Activated effector memory CD4-positive, alpha-beta T cell treated with Interleukin-2 at 50 U/mL for 16 hours (primary cell): ENCODE results near the gene TGFA.

Source experiments
- DNase-seq: peaks from one replicate; pipeline ENCODE4 v3.0.0-alpha.2; 2020

TGFA gene

DNA sequence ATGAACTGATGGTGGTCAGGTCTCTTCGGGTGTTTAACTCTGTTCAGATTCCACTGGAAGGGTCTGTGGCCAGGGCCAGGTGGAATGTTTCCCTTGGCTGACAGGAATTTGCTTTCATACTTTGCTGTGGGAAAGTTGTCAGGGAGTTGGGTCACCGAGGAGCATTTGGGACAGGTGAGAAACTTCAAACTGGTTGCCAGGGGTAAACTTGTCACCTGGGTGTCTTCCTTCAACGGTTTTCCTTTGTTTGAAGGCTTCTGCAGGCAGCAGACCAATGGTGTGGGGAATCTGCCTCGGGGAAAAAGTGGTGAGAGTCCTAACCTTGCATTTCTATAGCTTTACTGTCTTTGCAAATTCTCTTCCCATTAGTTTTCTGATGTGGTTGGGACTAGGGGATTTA is 92.2 kb downstream of the TGFA start:
- no peak for DNase-seq

DNA sequence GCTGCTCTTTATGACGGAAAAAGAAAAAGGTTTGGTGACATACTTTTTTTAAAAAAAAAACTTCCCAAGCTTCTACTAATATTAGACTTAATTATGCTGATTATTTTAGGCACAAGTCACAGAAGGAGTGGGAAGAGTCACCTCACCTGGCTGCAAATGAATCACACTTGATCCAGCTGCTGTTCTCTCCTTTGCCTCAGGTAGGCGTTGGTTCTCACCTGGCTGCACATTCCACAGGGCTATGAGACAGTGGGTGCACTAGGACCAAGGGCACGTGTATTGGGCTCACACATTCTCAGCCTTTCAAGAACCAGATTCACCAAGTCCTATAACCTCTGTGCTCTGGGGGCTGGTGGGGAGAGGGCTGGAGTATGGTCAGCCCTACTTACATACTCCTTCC is 93.3 kb downstream of the TGFA start:
- no peak for DNase-seq

DNA sequence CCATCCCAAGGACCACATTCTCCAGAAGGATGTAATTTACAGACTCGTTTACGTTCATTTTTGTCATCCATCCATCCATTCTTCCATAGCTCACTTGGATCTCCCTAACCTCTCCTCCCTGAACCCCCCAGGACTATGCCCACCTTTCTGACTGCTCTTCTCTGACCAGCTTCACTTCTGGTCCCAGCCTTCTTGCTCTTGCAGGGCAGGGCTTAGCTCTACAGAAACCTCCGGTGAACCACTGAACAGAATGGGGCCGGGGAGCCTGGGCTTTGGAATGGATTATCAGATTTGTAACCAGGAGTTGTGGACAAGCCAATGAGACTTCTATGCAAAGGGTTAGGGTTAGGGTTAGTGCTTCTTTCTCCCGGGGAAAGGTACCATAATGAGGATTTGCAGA is 95.0 kb downstream of the TGFA start:
- DNase-seq, result no peak

DNA sequence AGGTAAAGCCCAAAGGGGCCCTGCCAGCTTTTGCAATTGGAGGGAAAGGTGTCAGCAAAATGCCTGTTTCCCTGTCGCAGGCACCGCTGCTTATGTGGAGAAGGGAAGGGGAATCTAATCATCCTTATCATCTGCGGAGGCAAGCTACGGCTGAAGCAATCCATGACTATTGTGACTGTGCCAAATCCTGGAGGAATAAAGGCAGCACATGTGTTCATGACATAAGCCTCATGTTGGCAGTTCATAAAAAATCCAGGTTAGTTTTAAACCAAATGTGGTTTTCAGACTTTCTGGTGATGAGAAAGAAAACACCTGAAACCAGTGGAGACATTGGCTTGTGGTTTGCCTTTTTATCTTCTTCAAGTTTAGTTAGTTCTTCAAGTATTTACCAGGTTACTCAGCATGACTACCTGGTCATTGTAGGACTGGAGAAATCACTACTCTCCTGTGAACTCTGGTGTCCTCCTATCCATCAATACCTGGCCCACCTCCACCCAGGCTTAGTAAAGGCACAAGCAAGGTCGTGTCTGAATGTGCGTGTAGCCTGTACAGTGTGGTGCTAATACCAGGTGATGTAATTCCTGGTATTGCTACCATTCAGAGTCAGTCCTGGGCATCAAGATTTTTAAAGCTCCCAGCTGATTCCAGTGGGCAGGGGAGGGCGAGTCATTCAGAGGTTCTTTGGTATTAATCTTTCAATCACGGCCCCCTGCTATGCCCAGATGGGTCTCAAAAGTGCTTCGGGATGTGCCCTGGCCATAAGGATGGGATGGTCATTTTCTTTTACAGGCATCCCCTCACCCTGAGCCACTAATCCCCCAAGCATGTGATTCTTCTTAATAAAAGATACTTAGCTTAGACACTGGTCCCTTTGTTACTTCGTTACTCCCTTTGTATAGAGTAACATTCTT is 96.8 kb downstream of the TGFA start:
- no peak for DNase-seq

DNA sequence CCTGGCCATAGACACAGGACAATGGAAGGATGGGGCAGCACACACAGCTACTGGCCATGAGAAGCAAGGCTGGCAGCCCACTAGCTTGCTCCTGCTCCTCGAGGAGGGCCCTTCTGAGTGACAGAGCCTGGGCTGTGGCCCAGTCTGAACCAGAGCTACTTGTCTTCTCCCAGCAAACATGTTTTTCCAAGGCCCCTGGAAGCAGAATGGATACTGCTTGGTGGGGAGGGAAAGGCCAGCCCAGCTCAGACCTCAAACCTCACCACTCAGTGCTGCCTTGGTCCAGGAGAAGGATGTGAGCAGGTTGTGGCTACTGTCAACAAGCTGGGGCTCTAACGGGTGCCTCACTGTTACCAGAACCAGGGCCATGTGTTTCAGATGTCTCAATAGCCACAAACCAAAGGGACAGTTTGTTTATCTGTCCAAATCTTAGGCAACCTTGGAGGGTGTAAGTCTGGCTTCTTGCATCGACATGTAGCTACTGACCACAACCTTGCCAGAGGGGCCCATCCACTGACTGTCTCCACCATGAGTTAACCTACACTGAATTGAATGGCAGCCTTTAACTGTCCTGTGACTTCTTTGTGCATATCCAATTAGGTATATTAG is 98.6 kb downstream of the TGFA start:
- DNase-seq, result no peak

DNA sequence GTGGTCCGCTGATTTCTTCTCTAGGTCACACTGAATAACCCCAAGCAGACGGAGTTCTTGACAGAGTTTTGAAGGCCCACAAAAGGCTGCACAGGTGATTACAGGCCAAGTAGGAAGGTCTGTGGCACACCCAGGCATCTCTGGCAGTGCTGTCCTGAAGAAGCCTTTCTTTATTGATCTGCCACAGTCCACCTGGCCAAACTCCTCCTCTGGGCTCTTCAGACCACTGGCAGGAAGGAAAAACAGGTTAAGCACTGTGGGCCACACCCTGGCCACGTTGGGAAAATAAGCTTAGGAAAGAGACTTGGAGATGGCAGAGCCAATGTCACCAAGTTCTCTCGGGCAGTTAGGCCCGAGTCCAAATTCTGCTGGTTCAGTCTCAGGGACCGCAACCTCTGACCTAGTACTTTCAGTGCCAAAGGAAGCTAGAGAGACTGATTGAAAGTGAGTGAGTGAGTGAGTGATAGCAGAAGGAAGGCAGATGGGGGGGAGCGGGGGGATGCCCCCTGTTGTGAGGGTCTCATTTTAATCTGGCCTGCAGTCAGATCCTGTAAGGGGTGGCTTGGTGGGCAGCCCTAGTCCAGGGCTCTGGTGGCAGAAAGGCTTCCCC is 102.9 kb downstream of the TGFA start:
- DNase-seq, result no peak

DNA sequence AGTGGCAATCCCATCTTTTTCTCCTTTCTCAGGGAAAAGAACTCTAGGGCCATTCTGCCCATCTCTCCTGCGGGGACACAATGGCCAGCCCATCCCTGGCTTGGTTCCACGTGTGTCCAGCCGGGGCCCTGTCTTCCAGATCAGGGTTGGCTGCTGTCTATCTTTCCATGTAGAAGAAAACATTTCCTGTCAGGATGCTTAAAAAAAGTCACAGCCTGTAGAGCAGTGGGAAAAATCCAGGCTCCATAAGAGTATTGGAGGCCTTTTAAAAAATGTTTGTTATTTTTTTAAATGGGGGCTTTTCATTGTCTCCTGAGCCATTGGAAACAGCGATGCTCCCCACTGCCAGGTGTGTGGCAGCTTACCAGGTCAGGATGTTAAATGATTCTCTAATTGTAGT is 105.6 kb downstream of the TGFA start:
- no peak for DNase-seq

DNA sequence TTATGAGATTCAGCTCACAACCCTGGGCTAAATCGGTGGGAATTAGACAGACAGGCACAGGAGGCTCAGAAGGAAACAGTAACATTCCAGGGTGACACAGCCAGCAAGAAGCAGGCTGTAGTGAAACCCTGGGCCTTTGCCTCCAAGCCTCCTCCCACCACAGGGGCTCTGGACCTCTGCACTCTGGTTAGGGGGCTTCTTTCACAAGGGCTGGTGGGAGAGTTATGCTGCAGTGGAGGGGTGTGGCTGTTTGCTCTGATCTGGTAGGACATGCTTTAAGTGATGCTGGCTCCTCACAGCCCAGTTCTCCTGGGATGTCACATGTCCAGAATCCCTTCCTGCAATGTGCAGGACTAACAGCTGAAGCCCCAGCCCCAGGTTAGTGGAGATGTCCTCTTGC is 109.9 kb downstream of the TGFA start:
- no peak for DNase-seq

DNA sequence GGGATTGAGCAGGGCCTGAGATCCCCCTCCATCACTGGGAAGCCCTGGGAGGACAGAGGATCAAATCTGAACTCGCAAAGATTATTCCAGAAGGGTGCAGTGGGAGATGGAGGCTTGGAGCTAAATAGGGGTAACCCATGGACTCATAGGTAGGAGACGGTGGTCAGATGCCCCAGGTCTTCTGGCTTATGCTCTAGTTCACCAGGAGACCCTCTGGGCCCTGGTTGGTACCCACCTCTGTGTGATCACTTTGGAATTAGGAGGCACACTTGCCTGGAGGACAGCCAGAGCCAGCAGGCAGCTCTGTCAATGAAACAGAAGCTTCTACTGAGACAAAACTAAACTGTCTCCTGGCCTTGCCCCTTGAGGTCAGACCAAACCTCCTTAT is 110.6 kb downstream of the TGFA start:
- DNase-seq, result no peak

DNA sequence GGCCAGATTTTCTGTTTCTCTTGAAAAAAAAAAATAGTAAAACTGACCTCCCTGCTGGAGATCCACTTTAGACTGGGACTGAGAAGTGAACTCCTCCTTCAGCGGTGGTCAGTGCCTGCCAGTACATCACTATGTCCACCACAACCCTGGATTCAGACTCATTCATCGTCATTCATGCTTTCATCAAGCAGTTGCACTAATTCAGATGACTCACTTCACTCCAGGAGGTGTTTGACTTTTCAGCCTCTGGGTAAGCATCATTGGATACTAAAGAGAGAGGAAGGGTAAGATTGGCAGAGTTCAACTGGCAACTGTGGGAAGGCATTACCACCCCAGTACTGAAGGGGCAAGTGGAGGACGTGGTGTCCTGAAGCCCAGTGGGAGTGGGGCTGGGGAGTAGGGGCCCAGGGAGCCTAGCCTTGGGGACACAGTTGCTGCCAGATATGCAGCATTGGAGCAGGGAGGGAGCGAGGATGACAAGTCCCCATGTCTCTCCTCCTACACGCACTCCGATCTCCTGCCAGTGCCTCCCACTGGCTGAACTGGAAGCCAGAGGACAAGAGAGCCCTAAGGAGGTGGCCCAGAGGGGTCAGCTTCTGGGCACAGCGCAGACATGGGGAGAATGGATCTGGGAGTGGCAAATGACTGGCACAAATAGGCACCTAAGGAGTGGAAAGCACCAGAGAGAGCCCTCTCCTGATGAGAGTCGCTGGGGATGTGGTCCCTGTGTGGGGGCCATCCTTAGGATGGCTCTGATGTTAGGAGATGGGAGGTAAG is 111.1 kb downstream of the TGFA start:
- DNase-seq, result no peak

DNA sequence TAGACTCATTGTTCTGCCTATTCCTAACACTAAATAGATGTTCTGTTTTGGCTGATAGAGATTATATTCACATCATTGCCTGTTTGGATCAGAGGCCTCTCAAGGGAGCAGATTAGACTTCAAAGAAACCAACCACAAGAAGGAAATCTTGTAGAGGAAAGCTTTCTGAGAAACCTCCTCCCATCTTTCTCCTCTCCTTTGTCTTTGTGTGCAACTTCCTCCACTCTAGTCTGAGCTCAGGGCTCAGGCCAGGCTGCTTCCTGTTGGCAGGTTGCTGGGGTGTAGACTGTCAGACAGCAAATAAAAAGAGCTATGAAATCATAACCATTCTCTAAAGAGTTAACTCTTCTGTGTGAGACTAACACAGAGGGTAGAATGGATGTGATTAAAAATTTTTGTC is 113.0 kb downstream of the TGFA start:
- peak; percentile 21 for DNase-seq

DNA sequence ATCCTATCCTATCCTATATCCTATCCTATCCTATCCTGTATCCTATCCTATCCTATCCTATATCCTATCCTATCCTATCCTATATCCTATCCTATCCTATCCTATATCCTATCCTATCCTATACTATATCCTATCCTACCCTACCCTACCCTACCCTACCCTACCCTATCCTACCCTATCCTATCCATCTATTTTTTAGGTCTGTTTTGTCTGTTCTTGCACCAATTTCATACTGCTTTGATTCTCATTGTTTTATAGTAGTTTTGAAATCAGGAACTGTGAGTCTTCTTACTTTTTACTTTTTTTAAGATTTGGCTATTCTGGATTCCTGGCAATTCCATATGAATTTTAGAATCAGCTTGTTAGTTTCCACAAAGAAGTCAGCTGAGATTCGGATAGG is 118.5 kb downstream of the TGFA start:
- DNase-seq, result no peak

DNA sequence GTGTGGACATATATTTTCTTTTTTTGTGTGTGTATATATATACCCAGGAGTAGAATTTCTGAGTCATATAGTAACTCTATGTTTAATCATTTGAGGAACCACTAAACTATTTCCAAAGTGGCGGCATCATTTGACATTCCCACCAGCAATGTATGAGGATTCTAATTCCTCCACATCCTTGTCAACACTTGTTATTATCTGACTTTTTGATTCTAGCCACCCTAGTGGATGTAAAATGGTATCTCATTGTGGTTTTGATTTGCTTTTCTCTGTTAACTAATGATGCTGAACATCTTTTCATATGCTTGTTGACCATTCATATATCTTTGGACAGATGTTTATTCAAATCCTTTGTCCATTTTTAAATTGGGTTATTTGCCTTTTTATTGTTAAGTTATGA is 120.3 kb downstream of the TGFA start:
- DNase-seq, result no peak

DNA sequence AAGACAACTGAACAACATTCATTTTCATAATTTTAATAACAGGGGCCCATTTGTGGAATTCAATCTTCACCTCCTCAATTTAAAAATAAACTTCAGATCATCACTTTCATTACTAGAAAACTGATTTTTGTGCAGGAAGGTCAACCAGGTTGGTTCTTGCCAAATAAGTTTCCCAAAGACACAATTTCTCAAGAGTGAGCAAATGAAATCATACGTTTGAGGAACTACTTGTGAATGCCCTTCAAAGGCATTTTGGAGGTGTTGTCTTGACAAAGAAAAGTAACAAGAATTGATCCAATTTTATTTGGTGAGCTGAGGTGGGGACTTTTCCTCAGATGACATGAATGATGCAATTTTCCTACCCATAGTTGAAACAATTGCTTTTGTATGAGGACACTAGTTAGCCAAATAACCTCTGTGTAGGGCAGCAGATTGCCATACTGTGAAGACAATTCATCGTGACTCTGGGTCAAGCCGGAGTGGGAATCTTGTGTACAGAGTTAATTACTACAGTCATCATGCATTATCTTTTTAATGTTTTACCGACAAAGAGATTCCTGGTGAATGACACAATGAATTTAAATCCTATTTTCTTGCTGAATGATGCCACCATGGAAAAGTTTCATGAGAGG is 121.8 kb downstream of the TGFA start:
- DNase-seq, result no peak

DNA sequence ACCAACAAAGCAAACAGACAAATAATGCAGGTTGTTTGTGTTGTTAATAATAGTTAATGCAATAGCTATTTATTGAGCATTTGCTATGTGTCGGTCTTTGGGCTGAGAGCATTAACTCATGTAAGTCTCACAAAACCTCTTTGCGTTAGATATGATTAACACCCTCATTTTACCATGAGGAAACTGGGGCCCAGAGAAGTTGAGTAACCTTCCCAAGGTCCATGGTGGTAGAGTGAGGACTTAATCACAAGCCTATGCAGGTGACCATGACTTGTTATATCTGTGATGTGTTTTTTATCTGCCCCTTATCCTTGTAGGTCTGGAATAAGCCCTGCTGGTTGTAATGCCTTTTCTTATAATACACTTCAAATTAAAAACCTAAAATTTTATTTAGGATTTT is 127.3 kb downstream of the TGFA start:
- DNase-seq, result no peak

DNA sequence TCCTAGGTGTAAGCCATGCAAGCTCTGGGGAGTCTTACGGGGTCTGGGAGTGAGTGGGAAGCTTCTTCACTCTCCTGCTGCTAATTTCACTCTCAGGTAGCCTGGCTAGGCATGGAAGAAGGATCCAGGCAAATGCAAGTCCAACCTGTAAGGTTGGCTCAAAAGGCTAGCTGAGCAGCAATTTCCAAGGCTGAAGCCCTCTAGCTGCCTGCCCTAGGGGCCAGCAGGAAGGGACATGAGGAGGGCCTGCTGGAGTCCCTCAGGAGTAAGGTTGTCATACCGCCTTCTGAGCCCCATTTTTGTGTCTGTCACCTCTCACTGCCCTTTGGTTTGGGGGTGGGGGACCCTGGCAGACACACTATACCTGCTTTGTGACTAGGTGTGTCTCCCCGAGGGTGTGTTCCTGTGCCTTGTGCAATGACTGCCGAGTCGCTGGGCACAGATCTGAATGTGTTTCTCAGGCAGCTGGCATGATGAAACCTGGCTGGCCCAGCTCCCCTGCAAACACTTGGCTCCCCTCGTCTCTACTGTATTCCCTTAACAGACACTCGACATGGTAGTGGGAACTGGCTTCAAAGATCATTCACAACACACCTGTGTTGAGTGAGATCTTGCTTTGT is 127.8 kb downstream of the TGFA start:
- DNase-seq, result no peak

DNA sequence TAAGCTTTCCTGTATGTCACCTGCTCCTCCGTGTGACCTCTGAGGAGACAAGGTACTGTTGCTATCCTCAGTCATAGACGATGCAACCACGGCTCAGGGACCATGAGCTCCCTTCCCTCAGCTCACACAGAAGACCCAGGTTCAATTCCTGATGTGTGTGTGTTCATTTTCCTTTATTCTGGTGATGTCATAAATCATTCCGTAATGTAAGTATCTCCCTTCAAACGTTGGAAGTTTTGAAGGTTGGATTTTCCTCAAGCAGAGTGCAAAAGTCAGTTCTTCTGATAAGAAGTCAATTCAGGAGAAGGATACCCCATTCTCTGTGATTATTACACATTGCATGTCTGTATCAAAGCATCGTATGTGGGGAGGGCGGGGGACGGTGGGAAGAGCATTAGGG is 132.9 kb downstream of the TGFA start:
- no peak for DNase-seq

DNA sequence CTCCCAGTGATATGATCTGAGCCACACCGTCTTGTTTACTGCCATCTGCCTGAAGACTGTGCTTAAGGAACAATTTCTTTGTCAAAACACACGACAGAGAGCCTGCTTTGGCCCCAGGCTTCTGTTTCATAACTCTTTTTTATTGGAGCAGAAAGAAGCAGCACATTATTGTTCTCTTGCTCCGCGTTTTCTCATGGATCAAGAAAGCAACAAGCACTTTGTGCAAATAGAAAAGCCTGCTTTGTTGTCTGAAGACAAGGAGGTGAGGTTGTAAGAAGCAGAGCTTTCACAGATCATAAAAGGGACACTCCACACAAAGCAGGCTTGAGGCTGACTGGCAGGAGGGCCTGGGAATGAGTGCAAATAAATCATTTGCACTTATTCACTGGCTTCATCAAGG is 133.5 kb downstream of the TGFA start:
- DNase-seq, result no peak

DNA sequence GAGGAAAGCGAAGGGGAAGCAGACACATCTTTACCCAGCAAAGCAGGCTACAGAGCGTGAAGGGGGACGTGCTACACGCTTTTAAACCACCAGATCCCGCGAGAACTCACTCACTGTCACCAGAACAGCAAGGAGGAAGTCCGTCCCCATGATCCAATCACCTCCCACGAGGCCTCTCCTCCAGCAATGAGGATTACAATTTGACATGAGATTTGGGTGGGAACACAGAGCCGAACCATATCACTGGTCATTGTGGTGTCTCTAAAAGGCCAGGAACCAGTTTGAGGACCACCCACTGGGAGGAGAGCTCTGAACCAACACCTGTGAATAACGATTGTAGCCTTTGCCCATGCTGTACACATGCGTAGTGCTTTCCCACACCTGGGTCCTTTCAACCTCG is 135.1 kb downstream of the TGFA start:
- no peak for DNase-seq

DNA sequence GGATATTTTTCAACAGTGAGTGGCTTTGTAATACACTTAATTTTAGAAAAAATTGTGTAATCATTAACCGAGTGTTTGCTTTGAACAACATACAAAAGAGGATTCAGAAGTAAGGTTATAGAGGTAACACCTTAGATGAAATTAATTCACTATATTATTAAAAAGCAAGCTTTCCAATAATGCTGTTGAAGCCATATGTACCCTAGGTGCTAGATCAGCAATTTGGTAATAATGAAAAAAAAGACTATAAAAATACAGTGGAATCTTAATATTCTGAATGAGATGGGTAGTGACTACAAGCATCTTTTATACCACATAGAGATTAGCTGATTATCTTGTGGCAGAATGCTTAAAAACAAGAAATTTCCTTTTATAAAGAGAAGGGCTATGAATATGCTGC is 136.6 kb downstream of the TGFA start:
- DNase-seq, result no peak

DNA sequence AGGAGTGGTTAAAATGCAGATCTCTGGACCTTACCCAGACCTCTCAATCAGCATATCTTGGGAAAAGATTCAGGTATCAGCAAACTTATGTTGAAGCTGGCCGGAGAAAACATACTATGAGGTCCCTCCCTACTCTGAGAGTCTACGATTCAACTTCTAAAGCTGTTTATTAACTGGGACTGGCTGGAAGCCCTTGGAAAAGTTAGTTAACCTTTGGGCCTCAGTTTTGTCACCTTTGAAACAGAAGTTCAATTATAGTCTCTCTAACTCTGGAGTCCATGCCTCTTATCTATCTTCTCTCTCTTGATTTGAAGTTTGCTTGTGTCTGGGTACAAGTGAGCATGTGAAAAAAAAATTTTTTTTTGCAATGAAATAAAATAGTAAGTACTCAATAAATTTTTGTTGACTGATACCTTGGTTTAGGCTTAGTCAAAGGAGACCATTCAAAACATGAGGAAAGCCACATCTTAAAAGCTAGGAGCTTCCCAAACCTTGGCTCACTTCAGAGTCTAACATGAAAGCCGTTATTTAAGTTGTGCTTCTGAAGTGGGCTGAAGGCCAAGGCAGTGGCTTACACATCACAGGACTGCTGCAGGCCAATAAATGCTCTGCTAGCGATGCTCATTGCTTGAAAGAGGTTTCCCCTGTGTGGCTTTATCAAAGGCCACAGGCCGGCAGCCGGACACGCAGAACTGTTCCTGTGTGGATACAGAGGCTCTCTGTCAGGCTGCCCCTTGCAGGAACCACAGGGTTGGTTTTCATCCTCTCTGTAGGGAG is 141.1 kb downstream of the TGFA start:
- no peak for DNase-seq
